DOHH2 (cell line): ENCODE results near the gene R3HDM2.

Experiments
- H3F3A ChIP-seq: fragments of 200-600 bp; sonication (generic), shearing (Covaris generic); 2 replicates; pipeline ENCODE4 v1.6.0; 2016; ENCODE audit warnings: antibody characterized with exemption, mild to moderate bottlenecking; ENCODE audit not compliant: control insufficient read depth, insufficient read depth
- H3K27ac ChIP-seq: fragments of 200-600 bp; sonication (generic); 2 replicates; pipeline ENCODE4 v1.5.1; 2014; ENCODE audit warnings: low read depth, mild to moderate bottlenecking, low read length, moderate library complexity
- H3K27me3 ChIP-seq: fragments of 200-600 bp; sonication (generic); 2 replicates; pipeline ENCODE4 v1.6.1; 2014; ENCODE audit warnings: mild to moderate bottlenecking, low read length, mixed read lengths; ENCODE audit not compliant: control insufficient read depth
- H3K36me3 ChIP-seq: fragments of 200-600 bp; sonication (generic); 2 replicates; pipeline ENCODE4 v1.6.1; 2014; ENCODE audit warnings: mild to moderate bottlenecking, low read length, moderate library complexity, mixed read lengths; ENCODE audit not compliant: control insufficient read depth
- H3K4me1 ChIP-seq: fragments of 200-600 bp; sonication (generic); 2 replicates; pipeline ENCODE4 v1.6.1; 2014; ENCODE audit warnings: mild to moderate bottlenecking, low read length, mixed read lengths; ENCODE audit not compliant: control insufficient read depth
- H3K4me2 ChIP-seq: fragments of 200-600 bp; sonication (generic); 2 replicates; pipeline ENCODE4 v1.6.0; 2014; ENCODE audit warnings: mild to moderate bottlenecking, low read length, moderate library complexity
- H3K4me3 ChIP-seq: fragments of 200-600 bp; sonication (generic); 2 replicates; pipeline ENCODE4 v1.5.1; 2014; ENCODE audit warnings: mild to moderate bottlenecking, low read length, mixed read lengths
- H3K79me2 ChIP-seq: fragments of 200-600 bp; sonication (generic); 2 replicates; pipeline ENCODE4 v1.6.1; 2014; ENCODE audit warnings: mild to moderate bottlenecking, low read length, mixed read lengths; ENCODE audit not compliant: control insufficient read depth
- H3K9me2 ChIP-seq: fragments of 200-600 bp; sonication (generic); replicated peaks from 2 replicates; pipeline ENCODE4 v1.6.1; 2014; ENCODE audit warnings: mild to moderate bottlenecking, low read length, mixed read lengths; ENCODE audit not compliant: control insufficient read depth
- H3K9me3 ChIP-seq: fragments of 200-600 bp; sonication (generic); 2 replicates; pipeline ENCODE4 v1.6.1; 2014; ENCODE audit warnings: antibody characterized with exemption, low read length, mixed read lengths; ENCODE audit not compliant: control insufficient read depth, insufficient read depth
- H4K20me1 ChIP-seq: fragments of 200-600 bp; sonication (generic); 2 replicates; pipeline ENCODE4 v1.6.0; 2014; ENCODE audit warnings: low read depth, mild to moderate bottlenecking, antibody characterized with exemption, low read length, moderate library complexity; ENCODE audit not compliant: control insufficient read depth, insufficient read depth
- CTCF ChIP-seq: fragments of 200-600 bp; sonication (generic); IDR thresholded peaks from one replicate; pipeline ENCODE4 v1.5.1; 2014; ENCODE audit warnings: antibody characterized with exemption, mild to moderate bottlenecking, low read depth, low read length; ENCODE audit not compliant: poor library complexity, severe bottlenecking
- EZH2phosphoT487 ChIP-seq: fragments of 200-600 bp; sonication (generic); IDR thresholded peaks from 2 replicates; pipeline ENCODE4 v1.6.1; 2017; ENCODE audit warnings: borderline replicate concordance, mild to moderate bottlenecking, antibody characterized with exemption, low read length, moderate library complexity, mixed read lengths

Gene R3HDM2

GRCh38 chr12:57420482-57420881 is 10.4 kb downstream of the R3HDM2 start:
- peaks cover 19% of the 10 kb centered on the region for H3K4me1 ChIP-seq
- H3K36me3 ChIP-seq: peaks cover 34% of the 10 kb centered on the region
- TF ChIP-seq CTCF: no peak
- TF ChIP-seq EZH2phosphoT487: no peak
- H3K4me3 ChIP-seq: no peak overlapping the region
- peaks cover 84% of the 10 kb centered on the region for H3K79me2 ChIP-seq
- no peaks in the 10 kb centered on the region for H3K9me2 ChIP-seq
- no peak overlapping the region for H3K27ac ChIP-seq
- H3K4me2 ChIP-seq: no peak overlapping the region
- no peaks in the 10 kb centered on the region for H3K9me3 ChIP-seq
- H3F3A ChIP-seq: no peaks in the 10 kb centered on the region
- no peaks in the 10 kb centered on the region for H3K27me3 ChIP-seq
- no peaks in the 10 kb centered on the region; the same call in 1 of the 2 replicates for H4K20me1 ChIP-seq

- Histone ChIP-seq H3K4me1 (peaks cover 24% of the 10 kb centered on the region), H3K4me2 (no peak overlapping the region), H4K20me1 (no peaks in the 10 kb centered on the region; the same call in 1 of the 2 replicates), H3K36me3 (peaks cover 30% of the 10 kb centered on the region), H3K9me2 (no peaks in the 10 kb centered on the region), H3K9me3 (no peaks in the 10 kb centered on the region), H3K27ac (no peak overlapping the region), H3F3A (no peaks in the 10 kb centered on the region), H3K4me3 (no peak overlapping the region), H3K27me3 (no peaks in the 10 kb centered on the region), H3K79me2 (peaks cover 86% of the 10 kb centered on the region)
- TF ChIP-seq CTCF: no peak
- no peak for TF ChIP-seq EZH2phosphoT487
Measured at GRCh38 chr12:57419495-57419894, 11.3 kb downstream of the R3HDM2 start.

GRCh38 chr12:57418255-57418654 is 12.6 kb downstream of the R3HDM2 start:
- H3K27me3 ChIP-seq: no peaks in the 10 kb centered on the region
- no peaks in the 10 kb centered on the region for H3K9me2 ChIP-seq
- H3K27ac ChIP-seq: no peak overlapping the region
- TF ChIP-seq EZH2phosphoT487 (no peak), CTCF (no peak)
- H3K4me1 ChIP-seq: peaks cover 24% of the 10 kb centered on the region
- no peak overlapping the region for H3K4me3 ChIP-seq
- peaks cover 90% of the 10 kb centered on the region for H3K79me2 ChIP-seq
- no peaks in the 10 kb centered on the region for H3F3A ChIP-seq
- H3K36me3 ChIP-seq: peaks cover 22% of the 10 kb centered on the region
- no peaks in the 10 kb centered on the region; the same call in 1 of the 2 replicates for H4K20me1 ChIP-seq
- no peak overlapping the region for H3K4me2 ChIP-seq
- no peaks in the 10 kb centered on the region for H3K9me3 ChIP-seq
